Tibial nerve (tissue), 4 donors: ENCODE measurements around the gene RAB20. TPM values are rescaled to one million over a fixed set of nuclear protein-coding genes. Genes with fewer than 3 reads are reported as not detected.
"Not testable (repeated sequence)": the region's sequence is repeated elsewhere in the genome, so short reads cannot be mapped to it uniquely, and the experiment has no call there.

Experiments used
- DNase-seq, 2 donors: peaks; one replicate each; pipeline ENCODE4 v3.0.0-alpha.2; 2019; ENCODE audit warnings: low spot score in 2 of 2
- H3K27ac ChIP-seq, 4 donors: fragments of 200-600 bp; sonication (generic) in 3 of 4; one replicate each; pipeline ENCODE4 v1.5.1; 2017 to 2019; ENCODE audit warnings: mild to moderate bottlenecking in 1 of 4
- H3K27me3 ChIP-seq, 2 donors: fragments of 200-600 bp; sonication (generic) in 1 of 2; one replicate each; pipeline versions ENCODE4 v1.5.1 to v1.6.0; 2017 to 2019
- H3K36me3 ChIP-seq, 3 donors: fragments of 200-600 bp; sonication (generic); one replicate each; pipeline ENCODE4 v1.5.1; 2018 to 2019
- H3K4me1 ChIP-seq, 4 donors: fragments of 200-600 bp; sonication (generic) in 3 of 4; one replicate each; pipeline ENCODE4 v1.5.1; 2017 to 2019
- H3K4me3 ChIP-seq, 4 donors: fragments of 200-600 bp; sonication (generic) in 3 of 4; one replicate each; pipeline ENCODE4 v1.5.1; 2017 to 2019; ENCODE audit warnings: mild to moderate bottlenecking in 1 of 4, moderate library complexity in 1 of 4
- H3K9me3 ChIP-seq, 4 donors: fragments of 200-600 bp; sonication (generic) in 3 of 4; one replicate each; pipeline ENCODE4 v1.5.1; 2017 to 2019
- EP300 ChIP-seq, 2 donors: sonication (generic); formaldehyde crosslinking; IDR thresholded peaks; one replicate each; pipeline ENCODE4 v1.6.1; 2017; ENCODE audit warnings: antibody characterized with exemption in 2 of 2, mild to moderate bottlenecking in 1 of 2
- POLR2A ChIP-seq, 2 donors: fragments of 450-650 bp; IDR thresholded peaks; one replicate each; pipeline ENCODE4 v1.6.1; 2017; ENCODE audit warnings: antibody characterized with exemption in 2 of 2, mild to moderate bottlenecking in 2 of 2, moderate library complexity in 2 of 2
- whole genome bisulfite sequencing, 2 donors: methylation state at CpG; one replicate each; pipeline ENCODE4 v1.1.5; 2018; 5-methylcytosine and 5-hydroxymethylcytosine counted together
- total RNA-seq, 4 donors: library from RNA; depleted of rRNA; stranded (reverse); fragments of >200 nt; gene quantifications; one replicate each; pipeline ENCODE4 v1.1.0, GENCODE V29; 2016
- TF ChIP-seq, protein P1 (sequence below), 5 experiments: fragments of 200-600 bp in 3 of 5; fragments of 450-650 bp in 2 of 5; sonication (generic) in 3 of 5; IDR thresholded peaks; one replicate each; pipeline ENCODE4 v1.5.1; 2016 to 2019; ENCODE audit warnings: antibody characterized with exemption in 5 of 5, mild to moderate bottlenecking in 3 of 5, moderate library complexity in 2 of 5

The RAB20 gene
- total RNA-seq, 4 donors from 2014 or later = 28.5 to 52.5 (median 30.2) TPM

DNA sequence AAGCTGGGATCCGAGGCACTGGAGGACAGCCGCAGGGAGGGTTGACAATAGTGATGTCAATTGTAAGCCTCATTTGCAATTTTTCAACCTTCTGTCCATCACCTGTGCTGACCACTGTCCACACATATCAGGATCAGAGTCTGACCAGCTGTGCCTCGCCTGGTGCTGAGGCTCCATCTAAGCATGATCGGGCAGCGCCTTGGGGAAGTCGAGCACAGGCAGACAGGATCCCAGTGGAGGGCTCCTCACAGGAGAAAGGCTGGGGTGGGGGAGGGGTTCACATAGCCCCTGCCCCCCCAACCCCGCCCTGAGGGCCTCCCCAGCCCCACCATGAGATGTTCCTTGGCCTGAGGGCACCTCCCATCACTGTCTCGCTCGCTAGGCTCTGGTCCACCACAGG is 60.3 kb downstream of the RAB20 start:
- Histone ChIP-seq H3K9me3 (peaks cover 0 to 7% (median 0%) of the 10 kb centered on the region in 4 donors), H3K4me1 (peaks cover 0 to under 1% (median 0%) of the 10 kb centered on the region in 4 donors), H3K4me3 (no peak overlapping the region), H3K27me3 (no peaks in the 10 kb centered on the region), H3K36me3 (peaks cover 4 to 97% (median 7%) of the 10 kb centered on the region in 3 donors), H3K27ac (no peak overlapping the region)
- TF ChIP-seq POLR2A (IDR thresholded peaks at IDR 0.05) (no peak), EP300 (IDR thresholded peaks at IDR 0.05) (no peak)
- TF ChIP-seq, protein P1, sequence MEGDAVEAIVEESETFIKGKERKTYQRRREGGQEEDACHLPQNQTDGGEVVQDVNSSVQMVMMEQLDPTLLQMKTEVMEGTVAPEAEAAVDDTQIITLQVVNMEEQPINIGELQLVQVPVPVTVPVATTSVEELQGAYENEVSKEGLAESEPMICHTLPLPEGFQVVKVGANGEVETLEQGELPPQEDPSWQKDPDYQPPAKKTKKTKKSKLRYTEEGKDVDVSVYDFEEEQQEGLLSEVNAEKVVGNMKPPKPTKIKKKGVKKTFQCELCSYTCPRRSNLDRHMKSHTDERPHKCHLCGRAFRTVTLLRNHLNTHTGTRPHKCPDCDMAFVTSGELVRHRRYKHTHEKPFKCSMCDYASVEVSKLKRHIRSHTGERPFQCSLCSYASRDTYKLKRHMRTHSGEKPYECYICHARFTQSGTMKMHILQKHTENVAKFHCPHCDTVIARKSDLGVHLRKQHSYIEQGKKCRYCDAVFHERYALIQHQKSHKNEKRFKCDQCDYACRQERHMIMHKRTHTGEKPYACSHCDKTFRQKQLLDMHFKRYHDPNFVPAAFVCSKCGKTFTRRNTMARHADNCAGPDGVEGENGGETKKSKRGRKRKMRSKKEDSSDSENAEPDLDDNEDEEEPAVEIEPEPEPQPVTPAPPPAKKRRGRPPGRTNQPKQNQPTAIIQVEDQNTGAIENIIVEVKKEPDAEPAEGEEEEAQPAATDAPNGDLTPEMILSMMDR (IDR thresholded peaks at IDR 0.05) = no peak
- 91 to 96% methylated on average over 9 of the region's 9 CpGs for WGBS, 2 donors
- no peak for DNase-seq

DNA sequence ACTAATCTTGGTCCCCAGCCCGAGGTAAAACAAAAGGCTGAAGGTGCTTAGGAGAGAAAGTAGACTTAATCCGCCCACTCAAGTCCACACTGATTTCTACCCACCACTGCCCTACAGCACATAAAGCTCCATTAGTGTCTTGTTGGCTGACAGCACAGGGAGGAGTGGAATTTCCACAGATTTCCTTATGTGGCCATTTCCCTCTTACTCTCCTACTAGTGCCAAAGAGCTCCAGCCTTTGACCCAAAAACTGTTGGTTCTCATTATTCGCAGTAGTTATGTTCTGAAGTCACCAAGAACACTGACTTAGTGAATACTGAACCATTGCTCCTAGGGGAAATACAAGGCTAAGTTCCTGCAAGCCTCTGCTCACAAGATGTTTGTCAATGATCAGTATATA is 61.2 kb downstream of the RAB20 start:
- Histone ChIP-seq H3K36me3 (peaks cover 8 to 97% (median 9%) of the 10 kb centered on the region in 3 donors), H3K27ac (no peak overlapping the region), H3K9me3 (peaks cover 0 to 7% (median 0%) of the 10 kb centered on the region in 4 donors), H3K4me1 (no peaks in the 10 kb centered on the region), H3K27me3 (no peaks in the 10 kb centered on the region), H3K4me3 (no peak overlapping the region)
- 68 to 82% methylated on average over 3 of the region's 3 CpGs for WGBS, 2 donors
- TF ChIP-seq, protein P1 (IDR thresholded peaks at IDR 0.05) = no peak
- no peak for TF ChIP-seq POLR2A (IDR thresholded peaks at IDR 0.05)
- TF ChIP-seq EP300 (IDR thresholded peaks at IDR 0.05) = no peak
- no peak for DNase-seq

- no peaks in the 10 kb centered on the region for H3K27me3 ChIP-seq
- WGBS, 2 donors = 87 to 88% methylated on average over 10 of the region's 10 CpGs
- DNase-seq = no peak
- no peak overlapping the region for H3K27ac ChIP-seq
- no peaks in the 10 kb centered on the region for H3K4me1 ChIP-seq
- peaks cover 0 to 7% (median 0%) of the 10 kb centered on the region in 4 donors for H3K9me3 ChIP-seq
- no peak overlapping the region for H3K4me3 ChIP-seq
- TF ChIP-seq POLR2A (IDR thresholded peaks at IDR 0.05) (no peak), EP300 (IDR thresholded peaks at IDR 0.05) (no peak)
- TF ChIP-seq, protein P1 (IDR thresholded peaks at IDR 0.05) = no peak
- H3K36me3 ChIP-seq = peaks cover 8 to 97% (median 9%) of the 10 kb centered on the region in 3 donors
Measured at GRCh38 chr13:110499621-110500281, 61.8 kb downstream of the RAB20 start.

DNA sequence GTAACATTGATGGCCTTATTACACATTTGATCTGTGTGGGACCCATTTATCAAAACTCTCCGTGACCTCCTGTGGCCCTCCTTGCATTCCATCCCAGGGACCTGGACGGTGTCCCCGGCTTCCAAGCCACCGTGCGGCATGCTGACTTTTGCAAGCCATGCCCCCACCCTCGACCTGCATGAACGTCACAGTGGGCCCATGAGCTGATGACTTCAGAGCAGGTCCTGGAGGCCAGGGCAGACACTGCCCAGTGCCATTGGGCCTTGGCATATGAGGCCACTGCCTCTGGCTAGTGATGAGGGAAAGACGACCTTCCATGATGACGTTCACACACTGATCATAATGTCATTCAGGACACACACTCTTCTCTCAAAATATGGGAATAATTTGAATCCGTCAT is 62.8 kb downstream of the RAB20 start:
- H3K27ac ChIP-seq = no peak overlapping the region
- no peak overlapping the region for H3K4me3 ChIP-seq
- H3K4me1 ChIP-seq = no peaks in the 10 kb centered on the region
- no peak for DNase-seq
- H3K36me3 ChIP-seq = peaks cover 3 to 95% (median 6%) of the 10 kb centered on the region in 3 donors
- H3K9me3 ChIP-seq = peaks cover 0 to 7% (median 0%) of the 10 kb centered on the region in 4 donors
- TF ChIP-seq POLR2A (IDR thresholded peaks at IDR 0.05) (no peak), EP300 (IDR thresholded peaks at IDR 0.05) (no peak)
- TF ChIP-seq, protein P1 (IDR thresholded peaks at IDR 0.05) = no peak
- WGBS, 2 donors = 90 to 93% methylated on average over 10 of the region's 10 CpGs
- H3K27me3 ChIP-seq = no peaks in the 10 kb centered on the region

GRCh38 chr13:110498327-110498726 is 63.2 kb downstream of the RAB20 start:
- peaks cover 3 to 95% (median 5%) of the 10 kb centered on the region in 3 donors for H3K36me3 ChIP-seq
- DNase-seq = no peak

GRCh38 chr13:110497896-110498295 is 63.6 kb downstream of the RAB20 start:
- H3K27me3 ChIP-seq, H3K9me3 ChIP-seq, H3K4me1 ChIP-seq, H3K4me3 ChIP-seq, H3K27ac ChIP-seq, DNase-seq: not testable (repeated sequence)
- peaks cover 3 to 95% (median 5%) of the 10 kb centered on the region in 3 donors for H3K36me3 ChIP-seq
- WGBS, 2 donors = 96% methylated on average over 3 of the region's 3 CpGs

More at GRCh38 chr13:110498327-110498726, 63.2 kb downstream of the RAB20 start:
- H3K4me1 ChIP-seq = no peaks in the 10 kb centered on the region
- H3K27ac ChIP-seq = no peak overlapping the region
- TF ChIP-seq EP300 (IDR thresholded peaks at IDR 0.05) (no peak), POLR2A (IDR thresholded peaks at IDR 0.05) (no peak)
- TF ChIP-seq, protein P1 (IDR thresholded peaks at IDR 0.05) = no peak
- 80 to 83% methylated on average over 5 of the region's 5 CpGs for WGBS, 2 donors
- peaks cover 0 to 7% (median 0%) of the 10 kb centered on the region in 4 donors for H3K9me3 ChIP-seq
- H3K27me3 ChIP-seq = no peaks in the 10 kb centered on the region
- no peak overlapping the region for H3K4me3 ChIP-seq
